ENCODE measurements around the gene PAGR1. TPM values are rescaled to one million over a fixed set of nuclear protein-coding genes. Genes with fewer than 3 reads are reported as not detected.

The PAGR1 gene
- total RNA-seq, 4 donors from 2014 or later: 13.5 to 23.6 (median 19.2) TPM

GRCh38 chr16:29805232-29806098 is 10.5 kb upstream of the PAGR1 start:
- TF ChIP-seq CTCF (IDR thresholded peaks at IDR 0.05; ENCODE audit: low read depth): no peak

GRCh38 chr16:29806099-29806579 is 9.8 kb upstream of the PAGR1 start, which contains the start of gene MAZ:
MAZ (plus strand) TSS chr16:29806529; CDS start chr16:29806702, 173 bp downstream.
- no peak for TF ChIP-seq CTCF (IDR thresholded peaks at IDR 0.05; ENCODE audit: low read depth)

GRCh38 chr16:29806641-29807425 is 9.1 kb upstream of the PAGR1 start:
- no peak for TF ChIP-seq CTCF (IDR thresholded peaks at IDR 0.05; ENCODE audit: low read depth)

- no peak for TF ChIP-seq CTCF (IDR thresholded peaks at IDR 0.05; ENCODE audit: low read depth)
These were observed 8.3 kb upstream of the PAGR1 start for GRCh38 chr16:29807426-29808218.

- no peak for TF ChIP-seq CTCF (IDR thresholded peaks at IDR 0.05; ENCODE audit: low read depth)
These were observed 7.6 kb upstream of the PAGR1 start for GRCh38 chr16:29808219-29808900.

- TF ChIP-seq CTCF (IDR thresholded peaks at IDR 0.05; ENCODE audit: low read depth): no peak
These were observed 6.8 kb upstream of the PAGR1 start for GRCh38 chr16:29809031-29809747.

Measured in subcutaneous adipose tissue (tissue), 4 donors.